OCI-LY1 (cell line): ENCODE measurements around the gene TENM4.

Experiments
- CTCF ChIP-seq: fragments of 200-600 bp; sonication (generic), shearing (Covaris generic); IDR thresholded peaks from 2 replicates; pipeline ENCODE4 v1.5.1; 2017; ENCODE audit warnings: mild to moderate bottlenecking, antibody characterized with exemption, low read length, moderate library complexity, mixed read lengths
- EZH2 ChIP-seq: fragments of 200-600 bp; sonication (generic), shearing (Covaris generic); IDR thresholded peaks from 2 replicates; pipeline ENCODE4 v1.8.0; 2017; ENCODE audit warnings: borderline replicate concordance, mixed run types, mild to moderate bottlenecking, antibody characterized with exemption, low read length, moderate library complexity, mixed read lengths

GRCh38 chr11:79082907-79083306 is 357.9 kb downstream of the TENM4 start:
- TF ChIP-seq CTCF (no peak), EZH2 (no peak)
